GDM1 (cell line): ENCODE measurements around the gene WDR64.

Source experiments
- DNase-seq: peaks from one replicate; lab custom pipeline; 2025; lab: John Stamatoyannopoulos, UW

The WDR64 gene

DNA sequence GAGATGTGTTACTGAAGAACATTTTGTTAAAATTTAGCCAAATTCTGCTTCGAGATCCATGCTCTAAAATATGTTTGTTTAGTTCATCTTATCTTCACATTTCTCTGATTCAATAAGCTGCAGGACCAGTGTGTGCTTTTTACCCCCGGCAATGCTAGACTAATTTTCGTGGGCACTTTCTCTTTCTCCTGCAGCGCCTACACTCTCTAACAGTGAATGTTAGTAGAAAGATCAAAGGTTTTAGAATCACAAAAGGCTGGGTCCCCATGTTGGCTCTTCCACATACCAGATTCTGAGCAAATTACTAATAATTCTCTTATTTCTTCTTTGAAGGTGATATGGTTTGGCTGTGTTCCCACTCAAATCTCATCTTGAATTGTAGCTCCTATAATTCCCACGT, 20.4 kb upstream of the WDR64 start:
- no peak for DNase-seq

DNA sequence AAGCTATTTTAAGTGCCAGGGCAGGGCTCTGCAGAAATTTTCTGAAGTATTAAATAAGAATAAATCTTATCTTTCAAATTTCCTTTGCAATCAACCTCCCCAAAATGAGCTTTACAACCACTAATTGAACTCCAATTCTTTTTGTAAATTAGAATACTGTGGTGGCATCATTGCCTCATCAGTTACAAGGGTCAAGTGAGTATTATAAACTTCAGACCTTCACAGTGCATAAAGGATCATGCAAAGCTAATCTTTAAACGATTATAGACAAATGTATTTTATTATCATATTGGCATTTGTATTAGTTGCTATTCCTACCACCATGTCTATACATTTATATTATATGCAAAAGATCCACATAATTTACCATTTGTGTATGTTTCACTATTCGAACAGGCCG, 19.1 kb upstream of the WDR64 start:
- no peak for DNase-seq

- DNase-seq: no peak
Measured at GRCh38 chr1:241635556-241636152, 16.4 kb upstream of the WDR64 start.

- no peak for DNase-seq
Measured at GRCh38 chr1:241636291-241636690, 15.8 kb upstream of the WDR64 start.

DNA sequence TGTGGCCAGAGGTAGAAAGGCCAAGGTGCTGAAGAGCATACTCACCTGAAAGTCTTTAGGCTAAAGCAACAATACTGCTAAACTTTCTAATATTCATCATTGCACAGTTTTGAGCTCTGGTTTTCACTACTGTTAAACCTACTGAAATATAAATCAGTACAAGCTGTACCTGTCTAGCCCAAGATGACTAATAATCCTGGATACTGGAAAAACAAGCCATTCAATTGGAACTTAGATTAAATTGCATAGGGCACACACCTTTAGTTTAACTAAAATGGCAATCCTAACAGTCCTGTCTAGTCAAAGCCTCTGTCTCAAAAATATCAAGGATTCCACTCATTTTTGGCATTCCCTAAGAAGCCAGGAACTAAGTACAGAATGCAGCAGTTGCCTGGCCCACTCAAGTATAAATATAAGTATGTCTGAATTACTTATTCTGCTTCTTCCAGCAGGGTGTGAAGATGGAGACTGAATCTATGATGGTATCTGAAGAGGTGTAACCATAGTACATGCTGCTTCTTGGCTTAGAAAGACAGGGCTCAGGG, 15.0 kb upstream of the WDR64 start:
- no peak for DNase-seq

DNA sequence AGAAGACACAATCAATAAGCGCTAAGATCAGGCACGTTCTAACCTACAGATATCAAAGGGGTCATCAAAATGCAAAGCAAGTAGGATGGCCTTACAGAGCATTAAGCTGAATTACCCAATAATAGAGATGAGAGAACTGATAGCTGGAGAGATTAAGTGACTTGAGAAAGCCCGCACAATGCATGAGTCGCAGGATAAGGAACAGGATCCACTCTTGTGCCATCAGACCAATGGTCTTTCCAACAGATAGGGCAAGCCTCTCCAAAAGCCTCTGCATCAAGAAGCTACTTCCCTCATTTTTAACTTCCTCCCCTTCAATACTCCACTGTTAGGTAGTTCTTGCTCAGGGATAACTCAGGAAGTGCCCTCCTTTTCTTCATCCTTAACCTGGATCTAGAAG, 14.5 kb upstream of the WDR64 start:
- DNase-seq: no peak

DNA sequence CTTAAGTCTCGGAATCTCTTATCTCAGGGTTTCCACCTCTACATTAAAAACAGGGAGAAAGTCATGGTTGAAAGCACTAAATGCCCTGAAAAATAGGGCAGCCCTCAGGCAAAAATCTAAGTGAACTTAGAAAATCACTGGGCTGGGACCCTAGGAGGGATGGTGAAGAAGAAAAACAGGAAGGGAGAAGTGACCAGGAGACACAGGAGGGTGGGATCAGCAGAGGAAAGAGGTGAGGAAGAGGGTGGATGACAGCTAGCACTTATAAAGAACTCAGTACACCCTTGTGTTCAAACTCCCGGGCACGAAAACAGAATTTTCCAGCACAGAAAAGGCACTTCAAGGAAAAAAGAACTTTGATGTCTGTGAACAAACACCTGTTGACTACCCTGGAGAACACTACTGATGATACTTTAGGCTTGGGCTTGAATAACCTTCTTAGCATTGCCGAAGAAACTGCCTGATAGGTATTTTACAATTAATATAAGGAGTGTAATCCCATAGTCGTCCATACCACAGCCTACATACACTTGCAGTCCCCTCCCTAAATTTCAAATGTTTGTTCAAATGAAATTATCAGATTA, 13.9 kb upstream of the WDR64 start:
- DNase-seq: no peak

- no peak for DNase-seq
Measured at GRCh38 chr1:241638909-241639622, 13.0 kb upstream of the WDR64 start.

- DNase-seq: no peak
Measured at GRCh38 chr1:241639623-241640148, 12.4 kb upstream of the WDR64 start.

DNA sequence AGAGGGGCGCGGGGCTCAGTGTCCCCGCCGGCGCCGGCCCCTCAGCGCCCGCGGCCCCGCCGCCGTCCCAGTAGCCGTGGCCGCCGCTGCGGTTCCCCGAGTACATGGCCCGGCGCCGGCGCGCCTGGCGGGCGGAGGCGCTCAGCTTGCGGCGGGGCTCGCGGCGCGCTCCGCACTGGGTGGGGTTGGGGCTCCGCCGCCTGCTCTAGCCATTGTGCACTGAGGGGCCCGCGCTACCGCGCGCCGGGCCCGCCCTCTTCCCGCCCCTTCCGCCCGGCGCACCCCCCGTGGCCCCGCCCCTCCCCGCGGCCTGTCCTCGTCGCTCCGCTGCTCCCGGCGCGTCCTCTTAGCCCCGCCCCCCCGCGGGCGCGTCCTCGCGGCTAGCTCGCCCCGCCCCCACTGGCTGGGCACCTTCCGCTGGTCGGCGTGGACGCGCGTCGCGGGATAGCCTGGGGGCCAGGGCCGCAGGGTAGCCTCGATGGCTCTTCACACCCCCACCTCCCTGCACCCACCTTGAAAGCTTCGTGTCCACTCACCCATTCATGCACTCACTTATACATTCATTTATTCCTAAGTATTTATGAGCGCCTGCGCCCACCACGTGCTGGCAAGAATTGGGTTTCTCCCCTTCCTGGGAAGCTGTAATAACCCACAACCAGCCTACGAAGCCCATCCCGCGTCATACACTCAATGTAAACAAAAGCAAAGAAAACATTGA, 11.8 kb upstream of the WDR64 start, which contains the start of the genes CHML and OPN3:
Gene CHML (minus strand): TSS at position 221 of the 718 bp plus-strand sequence. CDS start 4,603 bp downstream, outside the sequence.
Gene OPN3 (minus strand): TSS at position 221 of the 718 bp plus-strand sequence. CDS start 115 bp downstream, at position 106.
- peak; percentile 89 for DNase-seq

DNA sequence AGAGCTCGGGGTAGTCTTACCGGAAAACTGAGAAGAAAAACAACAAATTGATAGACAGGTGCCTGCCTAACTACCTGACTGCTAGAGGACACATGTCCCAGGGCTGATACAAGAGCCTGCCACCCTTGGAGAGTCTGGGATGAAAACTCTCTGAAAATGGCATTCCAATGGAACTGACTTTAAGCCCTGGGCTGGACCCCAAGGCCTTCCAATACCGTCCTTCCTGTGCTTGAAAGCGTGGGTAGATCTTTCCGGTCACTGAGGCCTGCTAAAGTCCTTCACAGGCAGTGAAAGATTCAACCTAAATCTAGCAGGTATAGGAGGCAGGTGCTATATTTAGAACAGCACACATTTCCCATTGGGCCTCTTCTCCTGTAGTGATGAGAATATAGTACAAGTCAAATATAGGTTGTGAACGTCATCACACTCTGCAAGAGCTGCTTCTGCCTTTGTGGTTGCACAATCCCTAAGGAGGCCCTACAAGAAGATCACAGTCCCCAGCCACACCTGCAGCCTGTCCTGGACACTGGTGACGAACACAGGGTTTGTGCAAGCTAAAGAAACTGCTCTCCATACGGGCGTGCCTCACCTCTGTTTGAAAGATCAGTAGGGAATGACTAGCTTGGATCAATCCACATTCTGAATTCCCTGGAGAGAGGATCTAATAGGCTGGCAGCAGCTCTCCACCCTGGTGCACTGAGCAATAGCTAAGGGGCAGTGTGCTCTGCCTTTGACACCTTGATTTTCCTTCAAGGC, 11.0 kb upstream of the WDR64 start:
- DNase-seq: no peak

DNA sequence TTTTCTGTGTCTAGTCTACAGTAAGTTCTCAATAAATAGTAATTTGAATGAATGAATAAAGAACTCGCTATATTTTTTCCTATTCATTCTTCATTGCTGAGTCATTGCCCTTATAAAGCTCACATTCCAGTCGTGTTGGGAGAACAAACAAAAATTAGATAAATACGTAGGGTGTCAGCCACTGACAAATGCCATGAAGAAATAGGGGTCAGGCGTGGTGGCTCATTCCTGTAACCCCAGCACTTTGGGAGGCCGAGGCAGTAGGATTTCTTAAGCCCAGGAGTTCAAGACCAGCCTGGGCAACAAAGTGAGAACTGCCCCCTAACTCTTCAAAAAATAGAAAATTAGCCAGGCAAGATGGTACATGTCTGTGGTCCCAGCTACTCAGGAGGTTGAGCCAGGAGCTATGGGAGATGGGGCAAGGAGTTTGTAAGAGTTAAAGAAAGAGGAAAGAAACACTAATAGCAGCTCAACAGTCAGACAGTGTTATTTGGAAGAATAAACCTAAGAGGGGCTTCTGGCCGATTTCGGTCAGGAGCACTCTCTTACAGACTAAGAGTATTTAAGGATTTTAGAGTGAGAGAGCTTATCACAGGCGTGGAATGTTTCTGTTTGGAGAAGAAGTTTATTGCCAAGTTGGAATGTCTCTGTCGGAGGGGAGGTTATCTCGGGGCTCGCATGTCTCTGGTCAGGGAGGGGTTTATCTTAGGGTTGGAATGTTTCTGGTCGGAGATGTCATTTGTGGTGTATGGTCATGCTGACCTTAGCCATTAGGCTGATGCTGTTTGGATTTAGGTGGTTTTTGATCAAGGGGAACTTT, 10.1 kb upstream of the WDR64 start:
- no peak for DNase-seq

GRCh38 chr1:241642593-241642944, 9.5 kb upstream of the WDR64 start:
- no peak for DNase-seq

GRCh38 chr1:241644259-241644658, 7.8 kb upstream of the WDR64 start:
- DNase-seq: no peak

DNA sequence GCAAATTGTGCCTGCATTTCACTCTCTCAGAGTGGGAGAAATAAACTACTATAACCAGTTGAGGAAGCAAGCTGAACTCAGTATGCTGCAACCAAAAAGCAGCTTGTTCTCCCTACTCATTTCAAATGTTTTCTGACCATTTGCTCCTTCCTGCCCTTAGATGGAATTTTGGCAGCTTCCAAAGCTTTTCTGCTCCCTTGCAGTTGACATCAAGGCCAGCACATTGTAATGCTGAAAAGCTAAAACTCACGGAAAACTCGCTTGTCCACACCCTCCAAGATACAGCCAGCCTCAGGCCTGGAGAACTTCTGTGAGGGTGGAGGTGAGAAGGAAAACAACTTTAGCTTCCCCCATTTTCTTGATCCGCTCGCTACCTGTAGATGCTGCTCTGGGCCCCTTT, 6.9 kb upstream of the WDR64 start:
- no peak for DNase-seq

DNA sequence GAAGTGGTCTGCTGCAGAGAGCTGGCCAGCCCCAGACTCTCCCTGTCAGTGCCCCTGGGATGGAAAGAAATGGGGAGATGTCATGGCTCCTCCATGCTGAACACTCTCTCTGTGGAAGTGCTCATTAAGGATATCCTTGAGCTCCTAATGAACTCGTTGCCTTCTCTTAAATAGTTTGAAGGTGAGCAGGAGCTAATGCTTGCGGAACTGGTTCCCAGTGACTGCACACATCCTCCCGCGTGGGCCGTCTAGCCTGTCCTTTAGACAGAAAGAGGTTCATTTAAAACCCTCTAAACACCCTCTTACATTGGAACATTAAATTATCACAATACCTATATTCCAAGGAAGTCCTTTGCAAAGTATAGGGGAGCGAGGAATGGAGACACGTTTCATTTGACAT, 5.9 kb upstream of the WDR64 start:
- no peak for DNase-seq

DNA sequence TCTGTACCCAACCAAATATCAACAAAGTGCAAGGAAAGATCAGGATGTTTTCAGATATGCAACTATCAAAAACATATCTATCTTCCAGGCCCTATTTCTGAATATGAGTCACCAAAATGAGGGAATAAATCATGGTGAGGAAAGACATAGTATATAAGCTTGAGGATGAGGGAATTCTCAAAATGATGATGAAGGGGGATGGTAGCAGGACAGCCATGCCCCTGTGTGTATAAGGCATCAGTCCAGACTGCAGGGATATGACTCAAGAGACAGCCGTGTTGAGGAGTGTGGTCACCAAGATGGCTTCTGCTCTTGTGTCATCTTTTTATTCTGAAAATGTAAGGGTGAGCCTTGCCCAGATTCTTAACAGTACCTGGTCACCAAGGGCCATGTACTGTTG, 4.4 kb upstream of the WDR64 start:
- no peak for DNase-seq

- DNase-seq: no peak
Measured at GRCh38 chr1:241648159-241648558, 3.9 kb upstream of the WDR64 start.

DNA sequence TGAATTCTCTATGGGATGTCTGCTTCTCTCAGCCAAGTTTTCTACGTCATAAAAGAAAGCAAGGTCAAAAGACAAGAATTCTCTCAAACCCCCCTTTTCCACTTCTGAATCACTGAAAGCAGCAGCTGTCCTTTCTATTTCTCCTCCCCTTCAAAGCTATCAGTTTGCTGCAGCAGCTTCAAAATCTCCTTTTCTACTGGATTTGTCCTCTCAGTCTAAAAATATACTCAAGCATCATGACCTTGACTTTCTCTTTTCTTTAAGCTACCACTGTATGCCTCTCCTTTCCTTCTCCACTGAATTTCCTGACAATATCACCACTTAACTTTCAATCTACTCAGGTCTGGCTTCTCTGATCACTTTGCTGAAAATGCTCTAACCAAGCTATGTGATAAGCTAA, 1.9 kb downstream of the WDR64 start:
- DNase-seq: no peak

DNA sequence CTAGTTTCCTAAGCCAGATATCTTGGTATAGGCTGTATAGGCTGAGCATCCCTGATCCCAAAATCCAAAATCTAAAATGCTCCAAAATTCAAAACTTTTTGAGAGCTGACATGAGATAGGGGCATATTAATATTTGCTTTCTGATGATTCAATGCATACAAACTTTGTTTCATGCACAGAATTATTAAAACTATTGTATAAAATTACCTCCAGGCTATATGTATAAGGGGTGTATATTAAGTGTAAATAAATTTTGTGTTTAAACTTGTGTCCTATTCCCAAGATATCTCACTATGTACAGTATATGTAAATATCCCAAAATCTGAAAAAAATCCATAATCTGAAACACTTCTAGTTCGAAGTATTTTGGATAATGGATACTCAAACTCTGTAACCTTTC, 2.6 kb downstream of the WDR64 start:
- no peak for DNase-seq
